MCF 10A (cell line): ENCODE results near the gene ASB13. TPM values are rescaled to one million over a fixed set of nuclear protein-coding genes. Genes with fewer than 3 reads are reported as not detected.

Experiments used
- BruUV-seq: library from RNA; stranded (reverse); fragments of 400-500 nt; replicated peaks from 2 replicates; lab custom pipeline; 2021; lab: Mats Ljungman, UMichigan
- CTCF ChIA-PET: fragments of 300-600 bp; sonication (Branson Sonifier 250); formaldehyde crosslinking; extraction: SDS; loops from one replicate; lab custom pipeline; 2021; ENCODE audit warnings: antibody characterized with exemption, inconsistent platforms; lab: Yijun Ruan, JAX
- POLR2A ChIA-PET: fragments of 300-600, 350-650 bp; sonication (Branson Sonifier 250); formaldehyde crosslinking; extraction: SDS; loops from one replicate; lab custom pipeline; 2020; ENCODE audit warnings: antibody characterized with exemption, inconsistent platforms; lab: Yijun Ruan, JAX
- DNase-seq: peaks from one replicate; pipeline ENCODE4 v3.0.0-alpha.2; 2018; ENCODE audit not compliant: unreplicated experiment
- H3K27ac Mint-ChIP-seq: one replicate; pipeline ENCODE4 v1.8.0; 2022; ENCODE audit warnings: mild to moderate bottlenecking, low read depth, mixed read lengths; ENCODE audit not compliant: unreplicated experiment
- H3K27me3 Mint-ChIP-seq: one replicate; pipeline ENCODE4 v1.8.0; 2022; ENCODE audit warnings: mixed read lengths; ENCODE audit not compliant: insufficient read depth, unreplicated experiment
- H3K36me3 Mint-ChIP-seq: one replicate; pipeline ENCODE4 v1.8.0; 2022; ENCODE audit warnings: mild to moderate bottlenecking, moderate library complexity, mixed read lengths; ENCODE audit not compliant: insufficient read depth, unreplicated experiment
- H3K4me1 Mint-ChIP-seq: one replicate; pipeline ENCODE4 v1.8.0; 2022; ENCODE audit warnings: mixed read lengths; ENCODE audit not compliant: insufficient read depth, unreplicated experiment
- H3K4me3 Mint-ChIP-seq: one replicate; pipeline ENCODE4 v1.8.0; 2022; ENCODE audit warnings: mild to moderate bottlenecking, moderate library complexity, mixed read lengths; ENCODE audit not compliant: unreplicated experiment
- H3K9me3 Mint-ChIP-seq: one replicate; pipeline ENCODE4 v1.8.0; 2022; ENCODE audit warnings: mixed read lengths; ENCODE audit not compliant: unreplicated experiment
- intact Hi-C: fragments of 100-400 bp; cut with micrococcal nuclease; formaldehyde crosslinking; loops from 2 replicates; pipeline ENCODE4 v1.14.1; 2022
- total RNA-seq: library from RNA; stranded (reverse); gene quantifications from 2 replicates; pipeline ENCODE4 v1.2.3, GENCODE V29; 2022
- TF ChIP-seq, protein P1 (sequence below): fragments of 200-600 bp; IDR thresholded peaks from one replicate; pipeline ENCODE4 v1.8.0; 2022; ENCODE audit warnings: antibody characterized with exemption, mild to moderate bottlenecking; ENCODE audit not compliant: unreplicated experiment

The ASB13 gene
- total RNA-seq, 1 experiment from 2014 or later: 16.3 TPM

DNA sequence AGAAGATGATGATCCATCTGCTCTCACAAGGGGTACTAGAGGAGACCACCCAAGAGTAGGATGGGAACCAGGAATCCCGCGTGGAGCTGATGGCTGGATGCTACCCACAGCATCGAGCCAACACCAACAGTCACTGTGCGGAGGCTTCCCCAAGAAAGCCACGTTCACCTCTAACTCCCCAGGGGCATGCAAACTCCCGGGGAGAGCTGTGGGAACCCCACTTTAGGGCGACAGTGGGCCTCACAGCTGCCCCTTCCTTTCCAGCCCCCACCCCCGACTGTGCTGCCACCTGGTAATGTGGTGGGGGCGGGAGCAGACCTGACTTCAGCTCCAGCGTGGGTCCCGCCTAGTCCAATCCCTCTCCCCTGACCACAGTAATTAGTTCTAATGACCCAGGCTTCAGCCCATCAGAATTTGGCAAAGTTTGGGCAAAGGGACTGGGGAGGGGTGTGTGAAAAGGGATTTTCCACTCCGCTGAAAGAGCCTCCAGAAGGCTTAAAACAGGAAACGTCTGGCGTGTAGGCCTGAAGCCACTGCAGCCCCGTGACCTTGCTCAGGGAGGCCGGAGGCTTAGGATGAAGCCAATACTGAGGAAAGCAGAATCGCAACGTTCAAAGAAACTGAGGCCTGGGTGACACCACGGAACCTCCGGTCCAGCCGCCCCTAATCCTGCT, 20.3 kb downstream of the ASB13 start:
- DNase-seq: no peak
- CTCF ChIA-PET: interaction anchor here (0.7 kb wide), 1 partner anchor 116 kb away, joined by 3 read pairs; no protein-coding TSS in a partner anchor
- POLR2A ChIA-PET: interaction anchor here (1.2 kb wide), 1 partner anchor 19 kb away, joined by 3 read pairs; no protein-coding TSS in a partner anchor
- Mint-ChIP-seq H3K36me3 (peaks cover 88% of the 10 kb centered on the region), H3K27ac (no peak overlapping the region), H3K9me3 (no peaks in the 10 kb centered on the region), H3K4me1 (no peaks in the 10 kb centered on the region), H3K4me3 (no peak overlapping the region), H3K27me3 (no peaks in the 10 kb centered on the region)
- TF ChIP-seq, protein P1, sequence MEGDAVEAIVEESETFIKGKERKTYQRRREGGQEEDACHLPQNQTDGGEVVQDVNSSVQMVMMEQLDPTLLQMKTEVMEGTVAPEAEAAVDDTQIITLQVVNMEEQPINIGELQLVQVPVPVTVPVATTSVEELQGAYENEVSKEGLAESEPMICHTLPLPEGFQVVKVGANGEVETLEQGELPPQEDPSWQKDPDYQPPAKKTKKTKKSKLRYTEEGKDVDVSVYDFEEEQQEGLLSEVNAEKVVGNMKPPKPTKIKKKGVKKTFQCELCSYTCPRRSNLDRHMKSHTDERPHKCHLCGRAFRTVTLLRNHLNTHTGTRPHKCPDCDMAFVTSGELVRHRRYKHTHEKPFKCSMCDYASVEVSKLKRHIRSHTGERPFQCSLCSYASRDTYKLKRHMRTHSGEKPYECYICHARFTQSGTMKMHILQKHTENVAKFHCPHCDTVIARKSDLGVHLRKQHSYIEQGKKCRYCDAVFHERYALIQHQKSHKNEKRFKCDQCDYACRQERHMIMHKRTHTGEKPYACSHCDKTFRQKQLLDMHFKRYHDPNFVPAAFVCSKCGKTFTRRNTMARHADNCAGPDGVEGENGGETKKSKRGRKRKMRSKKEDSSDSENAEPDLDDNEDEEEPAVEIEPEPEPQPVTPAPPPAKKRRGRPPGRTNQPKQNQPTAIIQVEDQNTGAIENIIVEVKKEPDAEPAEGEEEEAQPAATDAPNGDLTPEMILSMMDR: no peak
- BruUV-seq: no TSS peak
- intact Hi-C loops: no loop called here

DNA sequence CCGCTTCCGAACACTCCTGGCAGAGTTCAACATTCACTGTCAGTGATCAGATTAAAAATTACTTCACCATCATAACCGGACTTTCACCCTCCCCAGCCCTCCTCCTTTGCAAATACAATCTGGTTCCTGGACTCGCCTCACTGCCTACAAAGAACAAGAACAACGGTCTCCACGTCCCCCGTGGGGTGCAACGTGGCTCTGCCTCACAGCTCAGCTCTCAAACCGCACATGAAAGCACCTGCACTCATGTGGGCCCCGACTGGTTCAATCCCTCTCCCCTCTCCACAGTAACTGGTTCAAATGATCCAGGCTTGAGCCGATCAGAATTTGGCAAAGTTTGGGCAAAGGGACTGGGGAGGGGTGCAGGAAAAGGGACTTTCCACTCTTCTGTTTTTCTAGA, 21.0 kb downstream of the ASB13 start:
- intact Hi-C loops: no loop called here
- no peaks in the 10 kb centered on the region for H3K27me3 Mint-ChIP-seq
- CTCF ChIA-PET: no interaction called here
- H3K9me3 Mint-ChIP-seq: no peaks in the 10 kb centered on the region
- H3K4me3 Mint-ChIP-seq: no peak overlapping the region
- H3K4me1 Mint-ChIP-seq: no peaks in the 10 kb centered on the region
- no peak for DNase-seq
- no TSS peak for BruUV-seq
- H3K27ac Mint-ChIP-seq: no peak overlapping the region
- peaks cover 91% of the 10 kb centered on the region for H3K36me3 Mint-ChIP-seq
- POLR2A ChIA-PET: no interaction called here
- TF ChIP-seq, protein P1: no peak

GRCh38 chr10:5644930-5645329, 21.5 kb downstream of the ASB13 start:
- ChIA-PET CTCF (no interaction called here), POLR2A (no interaction called here)
- BruUV-seq: no TSS peak
- intact Hi-C loops: no loop called here
- Mint-ChIP-seq H3K27ac (no peak overlapping the region), H3K9me3 (no peaks in the 10 kb centered on the region), H3K27me3 (no peaks in the 10 kb centered on the region), H3K4me3 (no peak overlapping the region), H3K36me3 (peaks cover 91% of the 10 kb centered on the region), H3K4me1 (no peaks in the 10 kb centered on the region)
- TF ChIP-seq, protein P1: no peak
- no peak for DNase-seq

DNA sequence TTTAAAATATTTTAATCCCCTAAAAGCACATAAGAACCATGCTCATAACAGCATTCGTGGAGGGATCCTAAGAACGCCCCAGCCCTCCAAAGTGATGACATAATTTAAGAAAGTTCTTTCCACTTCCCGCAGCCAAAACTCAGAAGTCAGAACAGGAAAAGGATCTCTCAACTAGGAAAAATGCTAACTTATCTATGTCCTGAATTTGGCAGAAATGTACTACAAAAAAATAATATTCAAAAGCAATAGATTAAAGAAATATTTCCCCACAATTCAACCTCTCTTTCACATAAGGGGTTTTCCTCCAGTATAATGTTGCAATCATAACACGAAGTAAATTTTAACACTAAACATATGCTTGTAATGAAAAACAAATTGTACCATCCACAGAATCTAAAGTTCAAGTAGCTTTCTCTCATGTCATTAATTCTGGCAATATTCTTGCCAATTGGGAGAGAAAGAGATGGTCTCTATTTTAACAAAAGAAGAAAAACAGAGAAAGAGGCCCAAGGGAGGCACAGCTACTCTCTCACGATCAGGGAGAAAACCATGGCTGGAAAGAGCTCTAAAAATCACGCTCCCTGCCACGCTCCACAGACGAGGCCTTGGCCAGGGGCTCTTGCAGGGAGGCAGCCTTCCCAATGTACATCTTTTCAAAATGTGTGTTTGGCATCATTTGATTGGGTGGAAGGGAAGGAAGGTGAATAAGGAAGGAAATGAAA, 22.9 kb downstream of the ASB13 start:
- Mint-ChIP-seq H3K27ac (no peak overlapping the region), H3K27me3 (no peaks in the 10 kb centered on the region), H3K9me3 (no peaks in the 10 kb centered on the region), H3K4me3 (no peak overlapping the region), H3K4me1 (no peaks in the 10 kb centered on the region), H3K36me3 (peaks cover 96% of the 10 kb centered on the region)
- no peak for DNase-seq
- TF ChIP-seq, protein P1: no peak
- intact Hi-C loops: no loop called here
- no TSS peak for BruUV-seq
- ChIA-PET CTCF (interaction anchor here (1.1 kb wide), 1 partner anchor 13 kb away, joined by 3 read pairs; no protein-coding TSS in a partner anchor), POLR2A (interaction anchor here (1.4 kb wide), 1 partner anchor 11 kb away, joined by 3 read pairs; no protein-coding TSS in a partner anchor)
